ENCODE results near the gene CXCL16. TPM values are rescaled to one million over a fixed set of nuclear protein-coding genes. Genes with fewer than 3 reads are reported as not detected.

Gene CXCL16
- total RNA-seq (3.2 TPM), polyA plus RNA-seq (14.3 TPM)

- no peak for DNase-seq (ENCODE audit: extremely low spot score)
- Histone ChIP-seq H3K4me3 (ENCODE audit: low read depth, low read length) (peak within 1 kb of the TSS; percentile 64), H3K4me1 (ENCODE audit: insufficient read depth) (no peaks in the 10 kb centered on the region), H3K27ac (ENCODE audit: low read depth) (no peak within 1 kb of the TSS), H3K36me3 (ENCODE audit: insufficient read depth) (no peaks in the 10 kb centered on the region)
- under 1% methylated on average over 100 of the region's 100 CpGs for WGBS
Measured at GRCh38 chr17:4739122-4740024, at the start of gene CXCL16, which contains the start of gene ZMYND15. Gene CXCL16 (minus strand): TSS chr17:4739928. CDS start chr17:4739339, 589 bp downstream. Gene ZMYND15 (plus strand): TSS chr17:4739833. CDS start chr17:4740549, 716 bp downstream.

GRCh38 chr17:4788807-4789700 is 49.3 kb upstream of the CXCL16 start, which contains the start of gene GLTPD2:
Gene GLTPD2 (plus strand): TSS chr17:4788964. CDS start chr17:4789012, 48 bp downstream.
- no peak for DNase-seq (ENCODE audit: extremely low spot score)
- Histone ChIP-seq H3K36me3 (ENCODE audit: insufficient read depth) (no peaks in the 10 kb centered on the region), H3K4me3 (ENCODE audit: low read depth, low read length) (peak within 1 kb of the TSS; percentile 57), H3K4me1 (ENCODE audit: insufficient read depth) (no peaks in the 10 kb centered on the region), H3K27ac (ENCODE audit: low read depth) (peak within 1 kb of the TSS; percentile 94)
- WGBS: 34% methylated on average over 62 of the region's 62 CpGs

- Histone ChIP-seq H3K27ac (ENCODE audit: low read depth) (no peak overlapping the region), H3K4me3 (ENCODE audit: low read depth, low read length) (no peak overlapping the region), H3K4me1 (ENCODE audit: insufficient read depth) (no peaks in the 10 kb centered on the region), H3K36me3 (ENCODE audit: insufficient read depth) (no peaks in the 10 kb centered on the region)
- WGBS: 78% methylated on average over 14 of the region's 14 CpGs
- no peak for DNase-seq (ENCODE audit: extremely low spot score)
Measured at GRCh38 chr17:4788159-4788806, 48.6 kb upstream of the CXCL16 start.

- H3K36me3 ChIP-seq (ENCODE audit: insufficient read depth): no peaks in the 10 kb centered on the region
- no peak overlapping the region for H3K27ac ChIP-seq (ENCODE audit: low read depth)
- no peaks in the 10 kb centered on the region for H3K4me1 ChIP-seq (ENCODE audit: insufficient read depth)
Measured at GRCh38 chr17:4786516-4786915, 46.8 kb upstream of the CXCL16 start.

GRCh38 chr17:4786106-4786511 is 46.4 kb upstream of the CXCL16 start, which contains the start of gene VMO1:
Gene VMO1 (minus strand): TSS chr17:4786364. CDS start chr17:4786352, 12 bp downstream.
- DNase-seq (ENCODE audit: extremely low spot score): no peak
- Histone ChIP-seq H3K36me3 (ENCODE audit: insufficient read depth) (no peaks in the 10 kb centered on the region), H3K27ac (ENCODE audit: low read depth) (no peak within 1 kb of the TSS), H3K4me1 (ENCODE audit: insufficient read depth) (no peaks in the 10 kb centered on the region), H3K4me3 (ENCODE audit: low read depth, low read length) (peak within 1 kb of the TSS; percentile 9)
- WGBS: 5% methylated on average over 24 of the region's 24 CpGs

More at GRCh38 chr17:4786516-4786915, 46.8 kb upstream of the CXCL16 start:
- DNase-seq (ENCODE audit: extremely low spot score): no peak
- peak overlapping the region; percentile 9 for H3K4me3 ChIP-seq (ENCODE audit: low read depth, low read length)
- 5% methylated on average over 6 of the region's 6 CpGs for WGBS

- no peaks in the 10 kb centered on the region for H3K36me3 ChIP-seq (ENCODE audit: insufficient read depth)
- 9% methylated on average over 61 of the region's 61 CpGs for WGBS
- peak overlapping the region; percentile 9 for H3K4me3 ChIP-seq (ENCODE audit: low read depth, low read length)
- no peaks in the 10 kb centered on the region for H3K4me1 ChIP-seq (ENCODE audit: insufficient read depth)
- no peak overlapping the region for H3K27ac ChIP-seq (ENCODE audit: low read depth)
- DNase-seq (ENCODE audit: extremely low spot score): no peak
Measured at GRCh38 chr17:4785311-4786105, 45.8 kb upstream of the CXCL16 start.

- no peak overlapping the region for H3K4me3 ChIP-seq (ENCODE audit: low read depth, low read length)
- no peaks in the 10 kb centered on the region for H3K4me1 ChIP-seq (ENCODE audit: insufficient read depth)
- 29% methylated on average over 28 of the region's 28 CpGs for WGBS
- DNase-seq (ENCODE audit: extremely low spot score): no peak
- H3K36me3 ChIP-seq (ENCODE audit: insufficient read depth): no peaks in the 10 kb centered on the region
- H3K27ac ChIP-seq (ENCODE audit: low read depth): no peak overlapping the region
Measured at GRCh38 chr17:4782652-4783051, 42.9 kb upstream of the CXCL16 start.

GRCh38 chr17:4780325-4780955 is 40.7 kb upstream of the CXCL16 start:
- Histone ChIP-seq H3K27ac (ENCODE audit: low read depth) (no peak overlapping the region), H3K4me1 (ENCODE audit: insufficient read depth) (no peaks in the 10 kb centered on the region), H3K36me3 (ENCODE audit: insufficient read depth) (no peaks in the 10 kb centered on the region), H3K4me3 (ENCODE audit: low read depth, low read length) (no peak overlapping the region)
- DNase-seq (ENCODE audit: extremely low spot score): no peak
- 79% methylated on average over 11 of the region's 11 CpGs for WGBS

- whole genome bisulfite sequencing: 58% methylated on average over 9 of the region's 9 CpGs
- no peak for DNase-seq (ENCODE audit: extremely low spot score)
- H3K27ac ChIP-seq (ENCODE audit: low read depth): no peak overlapping the region
- no peaks in the 10 kb centered on the region for H3K36me3 ChIP-seq (ENCODE audit: insufficient read depth)
- no peaks in the 10 kb centered on the region for H3K4me1 ChIP-seq (ENCODE audit: insufficient read depth)
- H3K4me3 ChIP-seq (ENCODE audit: low read depth, low read length): no peak overlapping the region
Measured at GRCh38 chr17:4777969-4778760, 38.4 kb upstream of the CXCL16 start.

- Histone ChIP-seq H3K4me3 (ENCODE audit: low read depth, low read length) (no peak overlapping the region), H3K27ac (ENCODE audit: low read depth) (no peak overlapping the region), H3K4me1 (ENCODE audit: insufficient read depth) (no peaks in the 10 kb centered on the region), H3K36me3 (ENCODE audit: insufficient read depth) (no peaks in the 10 kb centered on the region)
- DNase-seq (ENCODE audit: extremely low spot score): no peak
- WGBS: 63% methylated on average over 10 of the region's 10 CpGs
Measured at GRCh38 chr17:4772235-4772613, 32.5 kb upstream of the CXCL16 start.

- WGBS: 64% methylated on average over 13 of the region's 13 CpGs
- no peak for DNase-seq (ENCODE audit: extremely low spot score)
- Histone ChIP-seq H3K4me1 (ENCODE audit: insufficient read depth) (no peaks in the 10 kb centered on the region), H3K36me3 (ENCODE audit: insufficient read depth) (no peaks in the 10 kb centered on the region), H3K4me3 (ENCODE audit: low read depth, low read length) (no peak within 1 kb of the TSS), H3K27ac (ENCODE audit: low read depth) (no peak within 1 kb of the TSS)
Measured at GRCh38 chr17:4771519-4772234, 31.9 kb upstream of the CXCL16 start, which contains the start of gene TM4SF5. Gene TM4SF5 (plus strand): TSS chr17:4771886. CDS start chr17:4771923, 37 bp downstream.
